AG09319 (cell line): ENCODE data around the gene C20orf96.

ENCODE experiments used
- DNase-seq: peaks from one replicate; pipeline ENCODE4 v3.0.0-alpha.2; 2010; ENCODE audit warnings: low read depth; ENCODE audit errors: extremely low read depth
- CTCF ChIP-seq: IDR thresholded peaks from 2 replicates; pipeline ENCODE4 v1.5.1; 2011; ENCODE audit warnings: low read depth, mild to moderate bottlenecking, inconsistent platforms, low read length, moderate library complexity

The C20orf96 gene

GRCh38 chr20:298776-299391, 8.3 kb upstream of the C20orf96 start:
- DNase-seq = no peak
- TF ChIP-seq CTCF = no peak

GRCh38 chr20:297925-298775, 7.6 kb upstream of the C20orf96 start:
- TF ChIP-seq CTCF = no peak
- no peak for DNase-seq

- peak; percentile 91 for DNase-seq
- peak; percentile 11 for TF ChIP-seq CTCF
Measured at GRCh38 chr20:297098-297924, 6.8 kb upstream of the C20orf96 start, which contains the start of gene ZCCHC3. Gene ZCCHC3, plus strand, starts transcription at chr20:297570. Its CDS starts 17 bp downstream, at chr20:297587.

- no peak for TF ChIP-seq CTCF
- no peak for DNase-seq
Measured at GRCh38 chr20:295804-296203, 5.3 kb upstream of the C20orf96 start.

- no peak for DNase-seq
- TF ChIP-seq CTCF = no peak
Measured at GRCh38 chr20:294602-295001, 4.1 kb upstream of the C20orf96 start.

GRCh38 chr20:289693-290083, 862 bp downstream of the C20orf96 start:
- no peak for DNase-seq
- TF ChIP-seq CTCF = no peak
